ENCODE measurements around the gene LPAR1.

LPAR1 gene

GRCh38 chr9:111005746-111006470 is 32.4 kb downstream of the LPAR1 start:
- TF ChIP-seq, protein P1, sequence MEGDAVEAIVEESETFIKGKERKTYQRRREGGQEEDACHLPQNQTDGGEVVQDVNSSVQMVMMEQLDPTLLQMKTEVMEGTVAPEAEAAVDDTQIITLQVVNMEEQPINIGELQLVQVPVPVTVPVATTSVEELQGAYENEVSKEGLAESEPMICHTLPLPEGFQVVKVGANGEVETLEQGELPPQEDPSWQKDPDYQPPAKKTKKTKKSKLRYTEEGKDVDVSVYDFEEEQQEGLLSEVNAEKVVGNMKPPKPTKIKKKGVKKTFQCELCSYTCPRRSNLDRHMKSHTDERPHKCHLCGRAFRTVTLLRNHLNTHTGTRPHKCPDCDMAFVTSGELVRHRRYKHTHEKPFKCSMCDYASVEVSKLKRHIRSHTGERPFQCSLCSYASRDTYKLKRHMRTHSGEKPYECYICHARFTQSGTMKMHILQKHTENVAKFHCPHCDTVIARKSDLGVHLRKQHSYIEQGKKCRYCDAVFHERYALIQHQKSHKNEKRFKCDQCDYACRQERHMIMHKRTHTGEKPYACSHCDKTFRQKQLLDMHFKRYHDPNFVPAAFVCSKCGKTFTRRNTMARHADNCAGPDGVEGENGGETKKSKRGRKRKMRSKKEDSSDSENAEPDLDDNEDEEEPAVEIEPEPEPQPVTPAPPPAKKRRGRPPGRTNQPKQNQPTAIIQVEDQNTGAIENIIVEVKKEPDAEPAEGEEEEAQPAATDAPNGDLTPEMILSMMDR (conservative IDR thresholded peaks at IDR 0.05; ENCODE audit: control insufficient read depth, insufficient read depth, low read depth, low read length) = no peak
- no peak overlapping the region for H3K4me3 ChIP-seq (ENCODE audit: control insufficient read depth, low read depth, low read length)
- peak; percentile 49 for DNase-seq (ENCODE audit: low read depth)

GRCh38 chr9:111004936-111005335 is 33.3 kb downstream of the LPAR1 start:
- H3K4me3 ChIP-seq (ENCODE audit: control insufficient read depth, low read depth, low read length) = no peak overlapping the region
- no peak for DNase-seq (ENCODE audit: low read depth)
- TF ChIP-seq, protein P1 (conservative IDR thresholded peaks at IDR 0.05; ENCODE audit: control insufficient read depth, insufficient read depth, low read depth, low read length) = no peak

DNA sequence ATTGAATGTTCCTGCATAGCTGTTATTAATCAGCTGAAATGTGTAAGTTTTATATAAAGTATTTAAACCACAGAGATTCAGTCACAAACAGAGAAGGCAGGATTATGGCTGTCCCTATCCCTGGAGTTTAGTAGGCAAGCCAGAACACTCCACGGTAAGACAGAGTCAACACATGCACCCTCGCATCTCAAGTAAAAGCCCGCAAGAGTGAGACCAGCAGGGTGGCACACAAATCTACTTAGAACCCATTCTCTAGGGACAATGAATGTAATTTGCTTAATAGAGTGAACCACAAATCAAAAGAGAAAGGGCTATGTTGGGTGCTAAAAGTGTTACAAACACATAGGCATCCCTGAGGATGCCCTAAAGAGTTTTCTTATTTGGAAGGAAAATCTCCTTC is 35.1 kb downstream of the LPAR1 start:
- DNase-seq (ENCODE audit: low read depth) = no peak
- H3K4me3 ChIP-seq (ENCODE audit: control insufficient read depth, low read depth, low read length) = no peak overlapping the region
- TF ChIP-seq, protein P1 (conservative IDR thresholded peaks at IDR 0.05; ENCODE audit: control insufficient read depth, insufficient read depth, low read depth, low read length) = no peak

DNA sequence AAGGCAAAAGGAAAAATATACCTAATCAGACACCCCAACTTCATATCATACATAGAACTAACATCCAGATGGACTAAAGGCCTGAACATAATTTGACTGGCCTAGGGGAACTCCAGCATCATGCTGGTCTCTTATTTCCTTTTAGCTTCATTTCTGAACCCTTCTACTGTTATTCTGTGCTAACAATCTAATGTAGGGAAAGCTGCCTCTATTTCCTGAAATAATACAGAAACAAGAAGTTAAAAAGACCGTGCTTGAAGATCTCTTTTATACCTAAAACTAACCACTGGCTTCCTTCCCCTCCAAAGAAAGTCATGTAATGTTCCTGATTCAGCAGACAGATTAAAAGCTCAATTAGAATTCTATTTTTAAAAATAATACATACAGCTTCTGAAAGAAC is 36.7 kb downstream of the LPAR1 start:
- H3K4me3 ChIP-seq (ENCODE audit: control insufficient read depth, low read depth, low read length) = no peak overlapping the region
- TF ChIP-seq, protein P1 (conservative IDR thresholded peaks at IDR 0.05; ENCODE audit: control insufficient read depth, insufficient read depth, low read depth, low read length) = no peak
- no peak for DNase-seq (ENCODE audit: low read depth)

GRCh38 chr9:111000202-111000601 is 38.1 kb downstream of the LPAR1 start:
- H3K4me3 ChIP-seq (ENCODE audit: control insufficient read depth, low read depth, low read length) = no peak overlapping the region
- TF ChIP-seq, protein P1 (conservative IDR thresholded peaks at IDR 0.05; ENCODE audit: control insufficient read depth, insufficient read depth, low read depth, low read length) = no peak
- no peak for DNase-seq (ENCODE audit: low read depth)

GRCh38 chr9:110999379-110999778 is 38.9 kb downstream of the LPAR1 start:
- no peak overlapping the region for H3K4me3 ChIP-seq (ENCODE audit: control insufficient read depth, low read depth, low read length)
- DNase-seq (ENCODE audit: low read depth) = no peak

More at GRCh38 chr9:110999379-110999778, 38.9 kb downstream of the LPAR1 start:
- TF ChIP-seq, protein P1 (conservative IDR thresholded peaks at IDR 0.05; ENCODE audit: control insufficient read depth, insufficient read depth, low read depth, low read length) = no peak

Data from fibroblast of mammary gland (primary cell).